Keratinocyte (primary cell): ENCODE data around the gene ERO1B. TPM values are rescaled to one million over a fixed set of nuclear protein-coding genes. Genes with fewer than 3 reads are reported as not detected.

Experiments used
- DNase-seq: peaks from one replicate; pipeline ENCODE4 v3.0.0-alpha.2; 2011; ENCODE audit warnings: low read depth, missing footprints, low spot score
- FAIRE-seq: peaks from 2 replicates; lab custom pipeline; 2011; peaks lifted over from hg19 to GRCh38; lab: Jason Lieb, UNC
- H2AFZ ChIP-seq: 2 replicates; pipeline ENCODE4 v1.6.0; 2012; ENCODE audit warnings: low read length, control low read depth, inconsistent platforms; ENCODE audit not compliant: control insufficient read depth
- H3K27ac ChIP-seq: 2 replicates; pipeline ENCODE4 v1.5.1; 2011; ENCODE audit warnings: low read length; ENCODE audit not compliant: control insufficient read depth, insufficient read depth
- H3K27me3 ChIP-seq: 3 replicates; pipeline ENCODE4 v1.6.0; 2011; ENCODE audit warnings: low read length; ENCODE audit not compliant: control insufficient read depth, insufficient read depth; ENCODE audit errors: extremely low read depth
- H3K36me3 ChIP-seq, 2 experiments: 2 replicates in 1 of 2; 3 replicates in 1 of 2; pipeline ENCODE4 v1.5.1; 2011; ENCODE audit warnings: low read length in 2 of 2, mild to moderate bottlenecking in 1 of 2; ENCODE audit not compliant: control insufficient read depth in 2 of 2, insufficient read depth in 2 of 2; ENCODE audit errors: extremely low read depth in 1 of 2
- H3K4me1 ChIP-seq: 3 replicates; pipeline ENCODE4 v1.5.1; 2011; ENCODE audit warnings: low read length; ENCODE audit not compliant: control insufficient read depth, insufficient read depth; ENCODE audit errors: extremely low read depth
- H3K4me2 ChIP-seq: 3 replicates; pipeline ENCODE4 v1.6.0; 2011; ENCODE audit warnings: low read depth, low read length; ENCODE audit not compliant: control insufficient read depth, insufficient read depth; ENCODE audit errors: extremely low read depth
- H3K4me3 ChIP-seq, 3 experiments: fragments of 200-600 bp in 1 of 3; sonication (generic) in 1 of 3; 2 replicates in 2 of 3; 3 replicates in 1 of 3; pipeline ENCODE4 v1.5.1; 2011 to 2016; ENCODE audit warnings: low read length in 3 of 3, mild to moderate bottlenecking in 3 of 3, control low read depth in 2 of 3, inconsistent platforms in 1 of 3, low read depth in 1 of 3, mixed read lengths in 1 of 3, mixed run types in 1 of 3, moderate library complexity in 1 of 3; ENCODE audit not compliant: control insufficient read depth in 2 of 3, insufficient read depth in 2 of 3; ENCODE audit errors: extremely low read depth in 1 of 3
- H3K79me2 ChIP-seq: 2 replicates; pipeline ENCODE4 v1.6.0; 2012; ENCODE audit warnings: low read length; ENCODE audit not compliant: control insufficient read depth, insufficient read depth
- H3K9ac ChIP-seq: 3 replicates; pipeline ENCODE4 v1.6.0; 2011; ENCODE audit warnings: low read length; ENCODE audit not compliant: control insufficient read depth, insufficient read depth; ENCODE audit errors: extremely low read depth
- H3K9me1 ChIP-seq: 3 replicates; pipeline ENCODE4 v1.6.0; 2011; ENCODE audit warnings: low read length; ENCODE audit not compliant: control insufficient read depth, insufficient read depth; ENCODE audit errors: extremely low read depth
- H3K9me3 ChIP-seq: 2 replicates; pipeline ENCODE4 v1.5.1; 2012; ENCODE audit warnings: low read depth, low read length; ENCODE audit not compliant: control insufficient read depth
- H4K20me1 ChIP-seq: 3 replicates; pipeline ENCODE4 v1.6.0; 2011; ENCODE audit warnings: low read length; ENCODE audit not compliant: control insufficient read depth, insufficient read depth; ENCODE audit errors: extremely low read depth
- CTCF ChIP-seq, 3 experiments: IDR thresholded peaks in 1 of 3; conservative IDR thresholded peaks in 1 of 3; optimal IDR thresholded peaks in 1 of 3; 2 replicates in 2 of 3; 3 replicates in 1 of 3; pipeline versions ENCODE3 to v1.5.1; 2011; ENCODE audit warnings: low read length in 3 of 3, mild to moderate bottlenecking in 3 of 3, moderate library complexity in 2 of 3, control low read depth in 1 of 3, inconsistent platforms in 1 of 3; ENCODE audit not compliant: insufficient read depth in 2 of 3; ENCODE audit errors: extremely low read depth in 1 of 3
- EZH2 ChIP-seq: IDR thresholded peaks from one replicate; pipeline ENCODE4 v1.6.1; 2012; ENCODE audit warnings: inconsistent platforms, mild to moderate bottlenecking, low read length, moderate library complexity
- dilution Hi-C: fragments of 300-500 bp; cut with MboI; formaldehyde crosslinking; loops from one replicate; pipeline ENCODE4 v1.7.0; 2020; ENCODE audit warnings: low sequenced_read_pairs; ENCODE audit not compliant: extremely low pct_ligation_motif_present
- polyA plus RNA-seq, 5 experiments: library from polyadenylated mRNA; depleted of rRNA in 3 of 5; stranded (reverse) in 3 of 5; stranded (forward) in 1 of 5; unstranded in 1 of 5; fragments of >200 nt; gene quantifications; 1 replicate in 1 of 5; 2 replicates in 3 of 5; 3 replicates in 1 of 5; pipeline versions ENCODE4 v1.2.1 to v1.2.3, GENCODE V29; 2011 to 2012; ENCODE audit warnings: missing spikeins in 2 of 5, low read depth in 1 of 5, low replicate concordance in 1 of 5

ERO1B gene
- polyA plus RNA-seq, 1 donor (not counting 4 experiments of a cell fraction or from before 2014, with no cell fraction given), result 3.1 TPM

DNA sequence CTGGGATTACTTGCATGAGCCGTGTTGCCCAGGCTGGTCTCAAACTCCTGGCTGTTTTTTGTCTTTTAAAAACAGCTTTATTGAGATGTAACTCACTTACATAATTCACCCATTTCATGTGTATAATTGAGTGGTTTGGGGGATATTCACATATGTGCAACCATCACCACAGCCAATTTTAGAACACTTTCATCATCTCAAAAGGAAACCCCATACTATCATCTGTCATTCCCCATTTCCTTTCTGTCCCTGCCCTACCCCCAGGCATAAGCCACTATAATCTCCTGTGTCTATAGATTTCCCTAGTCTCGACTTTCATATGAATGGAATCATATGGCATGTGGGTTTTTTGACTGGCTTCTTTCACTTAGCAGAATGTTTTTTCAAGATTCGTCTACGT is 96.1 kb downstream of the ERO1B start:
- Histone ChIP-seq H3K27ac (no peak overlapping the region), H2AFZ (no peak overlapping the region), H3K4me3 (no peak overlapping the region), H3K27me3 (no peaks in the 10 kb centered on the region), H3K9ac (no peak overlapping the region), H3K4me2 (no peak overlapping the region), H3K9me1 (no peaks in the 10 kb centered on the region), H3K9me3 (no peaks in the 10 kb centered on the region), H4K20me1 (no peaks in the 10 kb centered on the region), H3K4me1 (peaks cover 2% of the 10 kb centered on the region), H3K36me3 (no peaks in the 10 kb centered on the region), H3K79me2 (no peaks in the 10 kb centered on the region)
- FAIRE-seq (no peak), DNase-seq (no peak)
- dilution Hi-C loops, result no loop called here
- TF ChIP-seq CTCF (optimal IDR thresholded peaks at IDR 0.05 in 1 of 3, IDR thresholded peaks at IDR 0.05 in 1 of 3, conservative IDR thresholded peaks at IDR 0.05 in 1 of 3; ENCODE audit: extremely low read depth in 1 of 3, insufficient read depth in 2 of 3, low read length in 3 of 3), result no peak
- no peak for TF ChIP-seq EZH2

- DNase-seq, result no peak
- TF ChIP-seq EZH2, result no peak
- TF ChIP-seq CTCF (optimal IDR thresholded peaks at IDR 0.05 in 1 of 3, IDR thresholded peaks at IDR 0.05 in 1 of 3, conservative IDR thresholded peaks at IDR 0.05 in 1 of 3; ENCODE audit: extremely low read depth in 1 of 3, insufficient read depth in 2 of 3, low read length in 3 of 3), result no peak
- H3K36me3 ChIP-seq, result peaks cover 3 to 6% of the 10 kb centered on the region in 2 experiments
These were observed 100.7 kb downstream of the ERO1B start for GRCh38 chr1:236181059-236181458.

More at GRCh38 chr1:236181059-236181458, 100.7 kb downstream of the ERO1B start:
- no peak overlapping the region for H3K27ac ChIP-seq
- FAIRE-seq, result no peak
- peaks cover 2% of the 10 kb centered on the region for H3K4me1 ChIP-seq
- H4K20me1 ChIP-seq, result no peaks in the 10 kb centered on the region
- no peaks in the 10 kb centered on the region for H3K9me1 ChIP-seq
- H3K79me2 ChIP-seq, result no peaks in the 10 kb centered on the region
- H2AFZ ChIP-seq, result no peak overlapping the region
- no peak overlapping the region for H3K9ac ChIP-seq
- dilution Hi-C loops, result no loop called here
- H3K4me3 ChIP-seq, result no peak overlapping the region
- H3K27me3 ChIP-seq, result no peaks in the 10 kb centered on the region
- no peak overlapping the region for H3K4me2 ChIP-seq
- no peaks in the 10 kb centered on the region for H3K9me3 ChIP-seq
